ENCODE measurements around the gene SSH3. TPM values are rescaled to one million over a fixed set of nuclear protein-coding genes. Genes with fewer than 3 reads are reported as not detected.

SSH3 gene
- total and polyA plus RNA-seq, 4 donors = 4.8 to 10.4 (median 8.1) TPM

DNA sequence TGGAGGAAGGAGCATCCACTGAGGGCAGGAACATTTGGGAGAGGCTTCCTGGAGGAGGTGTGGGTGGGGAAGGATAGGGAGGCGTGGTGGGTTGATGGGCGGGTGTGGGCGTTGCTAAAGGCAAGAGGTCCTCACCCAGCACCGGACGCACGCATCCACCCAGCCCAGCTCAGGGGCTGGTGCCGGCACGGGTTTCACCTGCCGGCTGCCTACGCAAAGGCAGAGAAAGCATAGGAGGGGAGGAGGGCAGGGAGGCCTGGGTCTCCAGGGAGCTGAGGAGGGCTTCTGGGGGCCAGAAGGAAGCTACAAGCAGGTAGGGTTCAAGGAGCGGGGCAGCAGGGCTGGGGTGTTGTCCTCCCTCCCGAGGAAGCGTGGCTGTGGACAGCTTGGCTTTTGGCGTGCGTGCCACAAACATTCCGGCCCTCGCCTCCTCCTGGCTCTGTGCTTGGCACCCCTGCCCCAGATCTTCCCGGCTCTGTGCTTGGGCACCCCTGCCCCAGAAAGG lies 7.8 kb downstream of the SSH3 start (continued):
- TF ChIP-seq, protein P1, sequence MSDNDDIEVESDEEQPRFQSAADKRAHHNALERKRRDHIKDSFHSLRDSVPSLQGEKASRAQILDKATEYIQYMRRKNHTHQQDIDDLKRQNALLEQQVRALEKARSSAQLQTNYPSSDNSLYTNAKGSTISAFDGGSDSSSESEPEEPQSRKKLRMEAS (IDR thresholded peaks at IDR 0.05) = no peak
- TF ChIP-seq HNF4A (conservative IDR thresholded peaks at IDR 0.05) = no peak
- TF ChIP-seq FOXA1 (IDR thresholded peaks at IDR 0.05) = no peak
- no peak for TF ChIP-seq ATF3 (IDR thresholded peaks at IDR 0.05)

GRCh38 chr11:67311556-67312082 lies 8.3 kb downstream of the SSH3 start:
- WGBS = 94% methylated on average over 15 of the region's 15 CpGs
- no peak for TF ChIP-seq HNF4A (conservative IDR thresholded peaks at IDR 0.05)
- no peak for TF ChIP-seq FOXA2 (IDR thresholded peaks at IDR 0.05)
- no peak for TF ChIP-seq REST (IDR thresholded peaks at IDR 0.05)
- TF ChIP-seq HNF4G (IDR thresholded peaks at IDR 0.05) = no peak
- TF ChIP-seq GABPA (IDR thresholded peaks at IDR 0.05 in 1 of 2, conservative IDR thresholded peaks at IDR 0.05 in 1 of 2) = no peak
- no peak for TF ChIP-seq NR2F2 (IDR thresholded peaks at IDR 0.05)
- no peak for TF ChIP-seq TAF1 (conservative IDR thresholded peaks at IDR 0.05)
- TF ChIP-seq, protein P1 (IDR thresholded peaks at IDR 0.05) = no peak
- no peak for TF ChIP-seq RXRA (IDR thresholded peaks at IDR 0.05)
- TF ChIP-seq CTCF (IDR thresholded peaks at IDR 0.05; ENCODE audit: low read depth, low read length, missing input control) = no peak
- TF ChIP-seq YY1 (IDR thresholded peaks at IDR 0.05) = no peak
- TF ChIP-seq EGR1 (IDR thresholded peaks at IDR 0.05; ENCODE audit: low read depth in 2 of 2) = no peak
- no peak for TF ChIP-seq FOXA1 (IDR thresholded peaks at IDR 0.05)
- TF ChIP-seq ATF3 (IDR thresholded peaks at IDR 0.05) = no peak
- TF ChIP-seq SP1 (IDR thresholded peaks at IDR 0.05) = no peak
- no peak for TF ChIP-seq JUND (IDR thresholded peaks at IDR 0.05)
- no peaks in the 10 kb centered on the region for H3K27me3 ChIP-seq (ENCODE audit: control insufficient read depth in 4 of 4, insufficient read depth in 4 of 4, low read length in 3 of 4)
- H3K27ac ChIP-seq (ENCODE audit: low read depth in 1 of 2, low read length in 2 of 2) = no peak overlapping the region
- DNase-seq (ENCODE audit: low spot score) = no peak
- peaks cover 5 to 15% (median 6%) of the 10 kb centered on the region in 4 donors for H3K36me3 ChIP-seq (ENCODE audit: control insufficient read depth in 4 of 4, insufficient read depth in 3 of 4, low read depth in 1 of 4, low read length in 3 of 4)
- H3K9me3 ChIP-seq (ENCODE audit: control insufficient read depth in 4 of 4, low read length in 3 of 4) = no peaks in the 10 kb centered on the region
- no peak overlapping the region for H3K9ac ChIP-seq (ENCODE audit: low read depth in 1 of 2, low read length in 2 of 2)
- H3K4me3 ChIP-seq (ENCODE audit: low read depth in 1 of 3, low read length in 3 of 3) = no peak overlapping the region
- peaks cover 0 to 1% (median 0%) of the 10 kb centered on the region in 4 donors for H3K4me1 ChIP-seq (ENCODE audit: control insufficient read depth in 4 of 4, insufficient read depth in 4 of 4, low read length in 3 of 4)

All from liver (tissue), 9 donors.